Esophagus squamous epithelium (tissue), 5 donors: Measurements from ENCODE around the gene CTTNBP2. TPM values are rescaled to one million over a fixed set of nuclear protein-coding genes. Genes with fewer than 3 reads are reported as not detected.

Experiments used
- DNase-seq: peaks from one replicate; lab custom pipeline; 2025; lab: John Stamatoyannopoulos, UW
- H3K27ac ChIP-seq, 4 donors: fragments of 200-600 bp; sonication (generic); one replicate each; pipeline ENCODE4 v1.5.1; 2016 to 2019; ENCODE audit warnings: mild to moderate bottlenecking in 1 of 4
- H3K27me3 ChIP-seq, 4 donors: fragments of 200-600 bp; sonication (generic); 1 replicate in 3 of 4; 2 replicates in 1 of 4; pipeline versions ENCODE4 v1.5.1 to v1.6.0; 2017 to 2021; ENCODE audit warnings: antibody characterized with exemption in 1 of 4
- H3K36me3 ChIP-seq, 3 donors: fragments of 200-600 bp; sonication (generic); one replicate each; pipeline ENCODE4 v1.5.1; 2016 to 2019
- H3K4me1 ChIP-seq, 3 donors: fragments of 200-600 bp; sonication (generic); one replicate each; pipeline ENCODE4 v1.5.1; 2017 to 2019
- H3K4me3 ChIP-seq, 4 donors: fragments of 200-600 bp; sonication (generic); 1 replicate in 3 of 4; 2 replicates in 1 of 4; pipeline ENCODE4 v1.5.1; 2016 to 2019; ENCODE audit warnings: mild to moderate bottlenecking in 2 of 4, moderate library complexity in 1 of 4
- H3K9me3 ChIP-seq, 3 donors: fragments of 200-600 bp; sonication (generic); one replicate each; pipeline ENCODE4 v1.5.1; 2016 to 2019
- CTCF ChIP-seq, 6 experiments: fragments of 450-650 bp in 4 of 6; fragments of 200-600 bp in 2 of 6; sonication (generic) in 2 of 6; IDR thresholded peaks; one replicate each; pipeline ENCODE4 v1.5.1; 2016 to 2019; ENCODE audit warnings: antibody characterized with exemption in 6 of 6, mild to moderate bottlenecking in 4 of 6, moderate library complexity in 4 of 6
- POLR2A ChIP-seq, 4 donors: fragments of 450-650 bp; IDR thresholded peaks; one replicate each; pipeline ENCODE4 v1.6.1; 2017; ENCODE audit warnings: antibody characterized with exemption in 4 of 4, mild to moderate bottlenecking in 4 of 4, moderate library complexity in 3 of 4
- WGBS, 2 donors: methylation state at CpG; one replicate each; pipeline ENCODE4 v1.1.5; 2018; 5-methylcytosine and 5-hydroxymethylcytosine counted together
- intact Hi-C: fragments of 100-400 bp; cut with DNase I; formaldehyde crosslinking; loops from one replicate; pipeline ENCODE4 v1.15.0; 2022
- total RNA-seq, 4 donors: library from RNA; depleted of rRNA; stranded (reverse); fragments of >200 nt; gene quantifications; one replicate each; pipeline ENCODE4 v1.1.0, GENCODE V29; 2016
- donor health status: DM: yes; HTN: yes; CAD: no.

The CTTNBP2 gene
- total RNA-seq, 4 donors from 2014 or later, result 8.5 to 31.5 (median 19.6) TPM

GRCh38 chr7:117692338-117692737, 180.9 kb downstream of the CTTNBP2 start:
- DNase-seq, result no peak
- Histone ChIP-seq H3K4me3 (no peak overlapping the region), H3K4me1 (peaks cover 0 to 48% (median 0%) of the 10 kb centered on the region in 3 donors), H3K27me3 (no peaks in the 10 kb centered on the region), H3K36me3 (no peaks in the 10 kb centered on the region), H3K9me3 (no peaks in the 10 kb centered on the region), H3K27ac (no peak overlapping the region)
- intact Hi-C loops, result no loop called here
- WGBS, 2 donors, result 96 to 98% methylated on average over 7 of the region's 7 CpGs
- TF ChIP-seq CTCF (IDR thresholded peaks at IDR 0.05) (no peak), POLR2A (IDR thresholded peaks at IDR 0.05) (no peak)

GRCh38 chr7:117690147-117690546, 183.1 kb downstream of the CTTNBP2 start:
- H3K36me3 ChIP-seq, result no peaks in the 10 kb centered on the region
- 83 to 87% methylated on average over 3 of the region's 3 CpGs for WGBS, 2 donors
- peak overlapping the region in 1 of 4 donors; percentile 76 for H3K27ac ChIP-seq
- H3K27me3 ChIP-seq, result no peaks in the 10 kb centered on the region
- DNase-seq, result no peak
- H3K4me1 ChIP-seq, result peaks cover 0 to 57% (median 0%) of the 10 kb centered on the region in 3 donors
- intact Hi-C loops, result no loop called here
- TF ChIP-seq CTCF (IDR thresholded peaks at IDR 0.05) (no peak), POLR2A (IDR thresholded peaks at IDR 0.05) (no peak)
- no peak overlapping the region for H3K4me3 ChIP-seq
- no peaks in the 10 kb centered on the region for H3K9me3 ChIP-seq

DNA sequence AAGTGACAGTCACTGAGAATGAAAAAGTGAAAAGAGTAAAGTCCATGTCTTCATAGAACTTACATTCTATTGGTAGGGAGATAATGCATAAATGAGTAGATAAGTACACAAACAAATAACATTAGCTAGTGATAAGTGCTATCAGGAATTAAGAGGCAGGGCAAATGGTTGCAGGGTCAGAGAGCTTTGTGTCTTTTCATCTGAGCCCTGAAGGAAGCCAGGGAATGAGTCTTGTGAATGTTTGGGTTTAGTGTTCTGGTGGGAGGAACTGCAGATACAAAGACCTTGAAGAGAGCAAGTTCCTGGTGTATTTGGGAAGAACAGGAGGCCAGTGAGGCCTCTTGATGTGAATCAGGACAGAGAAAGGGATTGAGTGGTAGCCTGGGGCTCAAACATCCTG, 183.8 kb downstream of the CTTNBP2 start:
- intact Hi-C loops, result no loop called here
- no peak overlapping the region for H3K4me3 ChIP-seq
- peaks cover 0 to 57% (median 0%) of the 10 kb centered on the region in 3 donors for H3K4me1 ChIP-seq
- TF ChIP-seq CTCF (IDR thresholded peaks at IDR 0.05) (no peak), POLR2A (IDR thresholded peaks at IDR 0.05) (no peak)
- no peaks in the 10 kb centered on the region for H3K9me3 ChIP-seq
- no peak for DNase-seq
- H3K27ac ChIP-seq, result peak overlapping the region in 3 of 4 donors; percentile 14 to 76 (median 55)
- no peaks in the 10 kb centered on the region for H3K36me3 ChIP-seq
- no peaks in the 10 kb centered on the region for H3K27me3 ChIP-seq

DNA sequence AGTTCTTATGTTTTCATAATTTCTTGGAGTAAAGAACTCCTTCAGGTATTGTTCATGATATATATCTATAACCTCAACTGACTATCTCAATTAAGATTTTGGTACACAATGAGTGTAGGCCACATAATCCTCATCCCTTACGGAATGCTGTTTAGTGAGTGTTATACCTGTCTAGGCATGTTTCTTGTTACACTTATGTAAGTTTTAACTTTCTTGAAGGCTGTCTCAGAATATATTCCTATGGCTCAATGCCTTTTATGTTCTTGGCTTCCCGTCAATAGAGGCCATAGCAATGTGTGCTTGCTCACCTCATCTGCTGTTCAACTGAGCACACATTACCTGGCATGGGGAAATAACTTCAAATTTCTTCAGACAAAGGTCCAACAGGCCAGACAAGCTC, 185.1 kb downstream of the CTTNBP2 start:
- TF ChIP-seq CTCF (IDR thresholded peaks at IDR 0.05), result no peak
- no peak for TF ChIP-seq POLR2A (IDR thresholded peaks at IDR 0.05)
- Histone ChIP-seq H3K27me3 (no peaks in the 10 kb centered on the region), H3K27ac (peak overlapping the region in 3 of 4 donors; percentile 55 to 76 (median 65)), H3K36me3 (no peaks in the 10 kb centered on the region), H3K4me1 (peaks cover 0 to 64% (median 0%) of the 10 kb centered on the region in 3 donors), H3K9me3 (no peaks in the 10 kb centered on the region), H3K4me3 (no peak overlapping the region)
- 32 to 54% methylated on average over 2 of the region's 2 CpGs for WGBS, 2 donors
- DNase-seq, result no peak
- intact Hi-C loops, result no loop called here

DNA sequence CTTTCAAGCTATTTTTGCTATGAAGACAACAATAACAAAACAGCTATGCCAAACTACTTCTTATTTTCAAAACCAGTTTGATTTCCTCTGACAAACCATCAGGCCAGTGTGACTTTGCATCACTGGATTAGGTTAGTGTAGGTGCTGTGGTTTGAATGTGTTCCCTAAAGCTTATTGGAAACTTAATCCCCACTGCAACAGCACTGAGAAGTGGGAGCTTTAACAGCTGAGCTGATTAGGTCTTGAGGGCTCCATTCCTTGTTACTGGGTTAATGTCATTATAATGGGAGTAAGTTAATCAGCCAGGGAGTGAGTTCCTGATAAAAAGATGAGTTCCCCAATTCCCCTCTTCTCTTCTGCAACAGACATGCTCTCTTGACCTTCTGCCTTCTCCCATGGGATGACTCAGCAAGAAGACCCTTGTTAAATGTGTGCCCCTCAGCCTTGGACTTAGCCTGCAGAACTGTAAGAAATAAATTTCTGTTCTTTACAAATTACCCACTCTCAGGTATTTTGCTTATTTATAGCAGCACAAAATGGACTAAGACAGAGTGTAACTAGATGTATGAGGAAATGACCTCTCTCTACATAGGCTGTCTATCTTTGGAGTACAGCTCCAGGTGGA, 186.8 kb downstream of the CTTNBP2 start:
- Histone ChIP-seq H3K27me3 (no peaks in the 10 kb centered on the region), H3K4me3 (no peak overlapping the region), H3K36me3 (no peaks in the 10 kb centered on the region), H3K27ac (peak overlapping the region in 2 of 4 donors; percentile 12 to 29), H3K4me1 (peaks cover 0 to 57% (median 0%) of the 10 kb centered on the region in 3 donors), H3K9me3 (no peaks in the 10 kb centered on the region)
- DNase-seq, result no peak
- TF ChIP-seq CTCF (IDR thresholded peaks at IDR 0.05), result no peak
- no peak for TF ChIP-seq POLR2A (IDR thresholded peaks at IDR 0.05)
- intact Hi-C loops, result no loop called here
